ENCODE data around the gene FGFR3.

Gene FGFR3

GRCh38 chr4:1744552-1744951, 48.5 kb upstream of the FGFR3 start:
- no peaks in the 10 kb centered on the region for H3K79me2 ChIP-seq (ENCODE audit: insufficient read depth, low read length)
- TF ChIP-seq CTCF (IDR thresholded peaks at IDR 0.05; ENCODE audit: low read length) (no peak), EZH2 (IDR thresholded peaks at IDR 0.05; ENCODE audit: borderline replicate concordance, low read length) (no peak)
- no peak overlapping the region for H2AFZ ChIP-seq (ENCODE audit: low read length)
- no peaks in the 10 kb centered on the region for H4K20me1 ChIP-seq (ENCODE audit: insufficient read depth, low read length)
- no peak overlapping the region for H3K4me3 ChIP-seq (ENCODE audit: low read depth, low read length, poor library complexity, severe bottlenecking)
- H3K9ac ChIP-seq (ENCODE audit: low read length) = no peak overlapping the region
- H3K4me1 ChIP-seq (ENCODE audit: insufficient read depth, low read length, severe bottlenecking) = no peaks in the 10 kb centered on the region
- H3F3A ChIP-seq (ENCODE audit: insufficient read depth, low read length) = no peaks in the 10 kb centered on the region
- H3K36me3 ChIP-seq (ENCODE audit: insufficient read depth, low read length) = peaks cover 43% of the 10 kb centered on the region
- H3K9me2 ChIP-seq (ENCODE audit: low read depth, low read length) = no peaks in the 10 kb centered on the region
- H3K27ac ChIP-seq (ENCODE audit: low read depth, low read length, poor library complexity, severe bottlenecking) = no peak overlapping the region
- no peaks in the 10 kb centered on the region for H3K9me3 ChIP-seq (ENCODE audit: low read length)
- H3K27me3 ChIP-seq (ENCODE audit: insufficient read depth, low read length) = no peaks in the 10 kb centered on the region
- H3K4me2 ChIP-seq (ENCODE audit: low read length) = no peak overlapping the region

GRCh38 chr4:1745165-1745564, 47.9 kb upstream of the FGFR3 start:
- peaks cover 37% of the 10 kb centered on the region for H3K36me3 ChIP-seq (ENCODE audit: insufficient read depth, low read length)
- TF ChIP-seq CTCF (IDR thresholded peaks at IDR 0.05; ENCODE audit: low read length) = no peak
- TF ChIP-seq EZH2 (IDR thresholded peaks at IDR 0.05; ENCODE audit: borderline replicate concordance, low read length) = no peak
- H3K9ac ChIP-seq (ENCODE audit: low read length) = no peak overlapping the region

GRCh38 chr4:1745697-1746096, 47.4 kb upstream of the FGFR3 start:
- no peaks in the 10 kb centered on the region for H3K4me1 ChIP-seq (ENCODE audit: insufficient read depth, low read length, severe bottlenecking)
- no peaks in the 10 kb centered on the region for H3K9me2 ChIP-seq (ENCODE audit: low read depth, low read length)
- TF ChIP-seq CTCF (IDR thresholded peaks at IDR 0.05; ENCODE audit: low read length) = no peak
- no peak for TF ChIP-seq EZH2 (IDR thresholded peaks at IDR 0.05; ENCODE audit: borderline replicate concordance, low read length)
- peaks cover 31% of the 10 kb centered on the region for H3K36me3 ChIP-seq (ENCODE audit: insufficient read depth, low read length)
- H3K4me3 ChIP-seq (ENCODE audit: low read depth, low read length, poor library complexity, severe bottlenecking) = no peak overlapping the region
- no peak overlapping the region for H3K4me2 ChIP-seq (ENCODE audit: low read length)
- H3F3A ChIP-seq (ENCODE audit: insufficient read depth, low read length) = no peaks in the 10 kb centered on the region
- H3K27me3 ChIP-seq (ENCODE audit: insufficient read depth, low read length) = no peaks in the 10 kb centered on the region
- no peaks in the 10 kb centered on the region for H4K20me1 ChIP-seq (ENCODE audit: insufficient read depth, low read length)
- no peak overlapping the region for H3K9ac ChIP-seq (ENCODE audit: low read length)
- no peak overlapping the region for H3K27ac ChIP-seq (ENCODE audit: low read depth, low read length, poor library complexity, severe bottlenecking)
- H3K9me3 ChIP-seq (ENCODE audit: low read length) = no peaks in the 10 kb centered on the region
- H2AFZ ChIP-seq (ENCODE audit: low read length) = no peak overlapping the region
- H3K79me2 ChIP-seq (ENCODE audit: insufficient read depth, low read length) = no peaks in the 10 kb centered on the region

More at GRCh38 chr4:1745165-1745564, 47.9 kb upstream of the FGFR3 start:
- H3F3A ChIP-seq (ENCODE audit: insufficient read depth, low read length) = no peaks in the 10 kb centered on the region
- no peak overlapping the region for H3K4me3 ChIP-seq (ENCODE audit: low read depth, low read length, poor library complexity, severe bottlenecking)
- H3K27me3 ChIP-seq (ENCODE audit: insufficient read depth, low read length) = no peaks in the 10 kb centered on the region
- H3K4me2 ChIP-seq (ENCODE audit: low read length) = no peak overlapping the region
- H3K9me2 ChIP-seq (ENCODE audit: low read depth, low read length) = no peaks in the 10 kb centered on the region
- no peaks in the 10 kb centered on the region for H4K20me1 ChIP-seq (ENCODE audit: insufficient read depth, low read length)
- H3K27ac ChIP-seq (ENCODE audit: low read depth, low read length, poor library complexity, severe bottlenecking) = no peak overlapping the region
- H3K79me2 ChIP-seq (ENCODE audit: insufficient read depth, low read length) = no peaks in the 10 kb centered on the region
- H2AFZ ChIP-seq (ENCODE audit: low read length) = no peak overlapping the region
- H3K9me3 ChIP-seq (ENCODE audit: low read length) = no peaks in the 10 kb centered on the region
- no peaks in the 10 kb centered on the region for H3K4me1 ChIP-seq (ENCODE audit: insufficient read depth, low read length, severe bottlenecking)
